Right kidney (tissue), 1 donor: Measurements from ENCODE around the gene THOC6.

Experiments used
- DNase-seq: peaks from one replicate; pipeline ENCODE4 v3.0.0-alpha.2; 2016

Gene THOC6

DNA sequence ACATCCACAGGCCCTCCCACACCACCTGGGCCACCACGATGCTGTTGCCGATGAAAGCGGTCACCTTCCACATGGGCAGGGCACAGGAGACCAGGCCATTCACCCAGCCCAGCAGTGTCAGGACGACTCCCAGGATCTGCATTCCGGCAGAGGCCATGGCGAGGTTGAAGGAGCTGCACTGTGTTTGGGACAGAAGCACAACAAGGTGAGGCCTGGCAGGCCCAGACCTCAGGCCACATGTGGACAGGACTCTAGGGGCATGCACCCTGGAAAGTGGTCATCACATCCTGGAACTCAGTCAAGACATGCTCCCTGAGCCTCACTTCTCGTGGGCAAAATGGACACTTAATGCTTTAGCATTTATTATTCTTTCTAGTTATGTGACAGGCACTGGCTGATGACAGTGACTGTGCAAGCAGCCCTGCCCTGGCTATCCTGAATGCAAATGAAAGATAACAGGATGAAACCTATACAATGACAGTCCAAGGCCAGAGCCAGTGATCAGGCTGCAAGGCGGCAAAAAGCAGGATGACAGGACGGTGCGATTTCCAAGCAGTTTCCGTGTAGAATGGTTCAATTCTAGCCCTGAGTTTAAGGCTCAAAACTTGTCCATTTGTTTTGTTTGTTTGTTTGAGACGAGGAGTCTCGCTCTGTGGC is 7.8 kb upstream of the THOC6 start:
- DNase-seq = no peak

DNA sequence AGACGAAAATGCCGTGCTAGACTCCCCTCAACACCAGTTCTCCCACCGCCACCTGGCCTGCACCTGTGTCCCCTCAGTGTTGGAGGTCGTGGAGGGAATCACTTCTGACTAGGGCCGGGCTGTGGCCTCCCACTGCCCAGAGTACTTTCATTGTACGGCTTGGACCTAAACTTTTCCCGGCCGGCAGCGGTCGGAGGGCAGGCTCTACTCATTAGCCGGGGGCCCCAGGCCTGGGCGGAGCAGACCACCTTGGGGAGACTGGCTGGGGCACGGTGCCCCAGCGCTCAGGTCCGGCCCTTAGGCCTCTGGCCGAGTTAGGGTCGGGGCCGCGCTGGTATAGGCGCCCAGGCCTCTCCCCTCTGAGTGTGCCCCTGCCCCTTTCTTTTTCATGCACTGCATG is 6.5 kb upstream of the THOC6 start:
- no peak for DNase-seq

DNA sequence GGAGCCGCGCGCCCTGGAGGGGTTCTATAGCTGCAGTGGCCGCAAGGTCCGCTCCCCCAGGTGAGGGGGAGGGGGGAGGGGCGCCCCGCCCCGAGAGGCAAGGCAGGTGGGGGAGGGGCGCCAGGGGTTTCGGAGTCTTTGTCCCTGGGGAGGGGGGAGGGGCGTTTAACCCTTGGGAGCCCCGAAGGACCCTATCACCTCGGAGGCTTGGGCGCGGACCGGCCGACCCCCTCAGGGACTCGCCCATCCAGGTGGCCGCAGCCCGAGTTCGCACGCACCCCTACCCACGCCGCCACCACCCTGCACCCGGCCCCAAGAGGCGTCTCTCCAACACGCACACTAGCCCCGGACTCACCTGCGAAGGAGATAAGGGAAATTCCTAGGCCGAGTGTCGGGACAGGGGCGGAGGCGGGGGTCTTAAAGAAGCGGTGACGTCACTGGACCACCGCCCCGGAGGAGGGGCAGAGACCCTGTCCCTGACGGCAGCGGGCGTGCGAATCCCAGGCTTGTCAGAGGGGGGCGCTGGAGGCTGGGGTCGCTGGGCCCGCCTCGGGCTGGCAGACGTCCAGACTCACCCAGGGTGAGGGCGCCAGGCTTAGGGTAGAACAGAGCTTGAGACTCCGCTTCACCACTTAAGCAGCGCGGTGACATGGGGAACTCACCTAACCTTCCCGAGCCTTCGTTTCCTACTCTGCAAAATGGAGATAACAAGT is 5.9 kb upstream of the THOC6 start, which contains the start of gene CLDN6:
Gene CLDN6, minus strand, starts transcription at position 390 of the 713 bp plus-strand sequence. CDS start 2,162 bp downstream, outside the sequence.
- DNase-seq = peak; percentile 64

DNA sequence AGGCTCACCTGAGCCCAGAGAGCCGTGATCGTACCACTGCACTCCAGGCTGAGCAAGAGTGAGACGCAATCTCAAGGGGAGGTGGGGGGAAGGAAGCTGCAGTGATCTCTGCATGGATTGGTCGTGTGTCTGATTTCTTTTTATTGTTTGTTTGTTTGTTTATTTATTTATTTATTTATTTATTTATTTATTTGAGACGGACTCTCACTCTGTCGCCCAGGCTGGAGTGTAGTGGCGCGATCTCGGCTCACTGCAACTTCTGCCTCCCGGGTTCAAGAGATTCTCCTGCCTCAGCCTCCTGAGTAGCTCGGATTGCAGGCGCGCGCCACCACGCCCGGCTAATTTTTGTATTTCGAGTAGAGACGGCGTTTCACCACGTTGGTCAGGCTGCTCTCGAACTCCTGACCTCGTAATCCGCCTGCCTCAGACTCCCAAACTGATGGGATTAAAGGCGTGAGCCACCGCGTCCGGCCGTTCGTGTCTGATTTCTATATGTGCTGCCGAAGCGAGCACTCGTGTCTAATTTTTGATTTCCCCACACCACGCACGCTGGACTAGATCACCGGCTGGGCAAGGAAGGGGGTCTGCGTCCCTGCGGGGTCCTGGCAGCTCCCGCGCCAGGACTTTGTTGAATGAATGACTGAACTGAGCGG is 4.1 kb upstream of the THOC6 start:
- no peak for DNase-seq

DNA sequence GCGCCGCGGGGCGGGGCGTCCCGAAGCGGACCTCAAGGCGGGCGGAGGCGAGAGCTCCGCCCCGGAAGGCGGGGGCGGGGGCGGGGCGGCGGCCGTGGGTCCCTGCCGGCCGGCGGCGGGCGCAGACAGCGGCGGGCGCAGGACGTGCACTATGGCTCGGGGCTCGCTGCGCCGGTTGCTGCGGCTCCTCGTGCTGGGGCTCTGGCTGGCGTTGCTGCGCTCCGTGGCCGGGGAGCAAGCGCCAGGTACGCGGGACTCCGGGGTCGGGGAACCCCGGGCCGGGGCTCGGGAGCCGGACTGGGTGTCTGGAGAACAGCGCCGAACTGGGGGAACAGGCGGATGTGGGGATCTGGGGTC is 3.6 kb upstream of the THOC6 start, which contains the start of gene TNFRSF12A:
Gene TNFRSF12A, plus strand, starts transcription at position 122 of the 357 bp plus-strand sequence. Its CDS starts 30 bp downstream, at position 152.
- peak; percentile 85 for DNase-seq

DNA sequence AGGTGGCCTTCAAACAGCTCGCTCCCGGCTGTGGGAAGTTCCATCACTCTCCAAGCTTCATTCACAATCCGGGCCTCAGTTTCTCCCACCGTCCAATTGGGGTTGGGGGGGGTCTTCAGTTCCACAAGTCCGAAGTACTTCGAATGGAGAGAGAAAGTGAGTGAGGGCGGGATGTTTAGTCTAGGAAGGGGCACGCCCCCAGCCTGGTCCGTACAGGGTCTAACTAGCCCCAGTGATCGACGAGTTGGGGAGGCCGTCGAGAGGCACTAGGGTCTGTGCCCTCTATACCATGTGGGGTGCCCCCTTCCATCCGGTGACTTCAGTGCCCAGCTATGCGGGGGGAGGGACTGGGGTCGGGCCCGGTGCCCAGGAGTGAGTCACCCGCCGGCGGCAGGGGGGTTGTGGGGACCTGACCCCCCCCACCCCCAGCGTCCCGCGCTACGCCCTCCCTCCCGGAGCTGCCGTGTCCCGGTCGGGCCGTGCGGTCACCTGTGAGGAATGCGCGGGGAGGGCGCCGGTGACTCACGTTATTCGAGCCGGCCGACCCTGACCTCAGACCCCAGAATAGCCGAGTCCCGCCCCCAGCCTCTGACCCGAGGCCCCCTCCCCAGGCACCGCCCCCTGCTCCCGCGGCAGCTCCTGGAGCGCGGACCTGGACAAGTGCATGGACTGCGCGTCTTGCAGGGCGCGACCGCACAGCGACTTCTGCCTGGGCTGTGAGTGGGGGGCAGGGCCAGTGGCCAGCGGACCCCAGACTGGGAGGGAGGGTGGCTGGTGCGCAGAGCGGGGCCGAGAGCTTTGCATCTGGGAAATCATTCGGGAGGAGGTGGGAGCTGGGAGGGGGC is 3.0 kb upstream of the THOC6 start:
- DNase-seq = peak; percentile 82

DNA sequence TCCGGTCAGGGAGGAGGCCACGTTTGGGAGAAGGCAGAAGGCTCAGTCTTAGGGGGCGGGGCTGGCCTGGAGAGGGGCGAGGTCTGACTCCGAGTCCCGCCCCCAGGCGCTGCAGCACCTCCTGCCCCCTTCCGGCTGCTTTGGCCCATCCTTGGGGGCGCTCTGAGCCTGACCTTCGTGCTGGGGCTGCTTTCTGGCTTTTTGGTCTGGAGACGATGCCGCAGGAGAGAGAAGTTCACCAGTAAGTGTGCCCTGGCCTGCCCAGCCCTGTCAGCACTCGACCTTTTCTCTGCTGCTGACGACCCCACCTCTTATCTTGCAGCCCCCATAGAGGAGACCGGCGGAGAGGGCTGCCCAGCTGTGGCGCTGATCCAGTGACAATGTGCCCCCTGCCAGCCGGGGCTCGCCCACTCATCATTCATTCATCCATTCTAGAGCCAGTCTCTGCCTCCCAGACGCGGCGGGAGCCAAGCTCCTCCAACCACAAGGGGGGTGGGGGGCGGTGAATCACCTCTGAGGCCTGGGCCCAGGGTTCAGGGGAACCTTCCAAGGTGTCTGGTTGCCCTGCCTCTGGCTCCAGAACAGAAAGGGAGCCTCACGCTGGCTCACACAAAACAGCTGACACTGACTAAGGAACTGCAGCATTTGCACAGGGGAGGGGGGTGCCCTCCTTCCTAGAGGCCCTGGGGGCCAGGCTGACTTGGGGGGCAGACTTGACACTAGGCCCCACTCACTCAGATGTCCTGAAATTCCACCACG is 2.2 kb upstream of the THOC6 start:
- no peak for DNase-seq

DNA sequence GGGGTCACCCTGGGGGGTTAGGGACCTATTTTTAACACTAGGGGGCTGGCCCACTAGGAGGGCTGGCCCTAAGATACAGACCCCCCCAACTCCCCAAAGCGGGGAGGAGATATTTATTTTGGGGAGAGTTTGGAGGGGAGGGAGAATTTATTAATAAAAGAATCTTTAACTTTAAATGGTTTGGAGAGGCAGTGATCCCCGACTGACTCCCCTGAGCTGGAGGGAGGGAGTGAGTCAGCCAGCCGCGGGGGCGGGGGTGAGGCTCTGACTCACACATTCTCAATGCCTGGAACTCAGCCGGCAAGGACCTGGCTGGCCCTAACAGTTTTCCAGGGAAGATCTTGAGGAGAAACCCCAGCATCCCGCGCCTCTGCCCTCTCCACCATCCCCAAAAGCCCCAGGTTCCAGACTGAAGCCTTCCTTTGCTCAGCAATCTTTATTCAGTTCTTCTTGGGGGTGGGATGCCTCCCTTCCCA is 1.6 kb upstream of the THOC6 start:
- DNase-seq = peak; percentile 56

DNA sequence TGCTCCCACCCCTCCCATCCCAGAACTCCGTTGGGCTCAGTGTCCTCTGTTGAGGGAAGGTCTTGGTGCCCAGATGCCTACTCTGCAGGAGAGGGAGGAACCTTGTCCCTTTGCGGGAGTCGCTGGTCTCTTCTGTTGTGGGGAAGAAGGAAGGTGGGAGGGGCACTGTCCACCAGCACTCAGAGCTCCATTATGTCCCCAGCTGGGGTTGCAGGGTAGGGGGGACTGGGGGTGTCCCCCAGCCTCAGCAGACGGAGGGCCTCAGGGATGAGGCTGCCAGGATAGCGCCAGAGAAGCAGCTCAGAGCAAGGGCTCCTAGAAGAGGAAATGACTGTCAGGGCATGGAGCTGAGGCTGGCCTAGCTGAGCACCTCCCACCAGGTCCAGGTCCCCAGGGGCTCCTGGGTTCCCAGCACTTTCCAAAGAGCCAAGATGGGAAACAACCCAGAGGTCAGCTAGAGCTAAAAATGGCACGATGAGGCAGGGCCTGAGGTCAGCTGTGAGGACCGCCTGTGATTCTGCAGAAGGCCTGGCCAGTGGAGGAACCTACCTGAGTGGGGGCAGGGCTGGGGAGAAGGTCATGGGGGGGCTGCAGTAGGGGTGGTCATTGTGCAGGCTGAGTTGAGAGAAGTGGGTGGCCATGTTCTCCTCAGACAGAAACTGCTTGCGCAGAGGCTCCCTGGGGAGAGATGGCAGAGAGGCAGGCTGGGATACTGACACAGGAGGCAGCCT is 986 bp upstream of the THOC6 start:
- peak; percentile 53 for DNase-seq

DNA sequence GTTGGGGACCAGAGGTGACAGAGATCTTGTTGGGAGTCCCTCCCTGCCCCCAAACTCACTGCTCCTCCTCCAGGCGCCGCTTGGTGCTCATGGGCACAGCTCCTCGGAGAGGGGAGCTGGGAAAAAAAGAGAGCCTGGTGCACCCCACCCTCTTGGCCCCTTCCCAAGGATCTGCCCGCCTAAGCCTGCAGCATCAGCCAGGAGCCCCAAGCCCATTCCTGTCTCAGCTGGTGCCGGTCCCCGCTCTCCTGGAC is 493 bp upstream of the THOC6 start:
- no peak for DNase-seq

DNA sequence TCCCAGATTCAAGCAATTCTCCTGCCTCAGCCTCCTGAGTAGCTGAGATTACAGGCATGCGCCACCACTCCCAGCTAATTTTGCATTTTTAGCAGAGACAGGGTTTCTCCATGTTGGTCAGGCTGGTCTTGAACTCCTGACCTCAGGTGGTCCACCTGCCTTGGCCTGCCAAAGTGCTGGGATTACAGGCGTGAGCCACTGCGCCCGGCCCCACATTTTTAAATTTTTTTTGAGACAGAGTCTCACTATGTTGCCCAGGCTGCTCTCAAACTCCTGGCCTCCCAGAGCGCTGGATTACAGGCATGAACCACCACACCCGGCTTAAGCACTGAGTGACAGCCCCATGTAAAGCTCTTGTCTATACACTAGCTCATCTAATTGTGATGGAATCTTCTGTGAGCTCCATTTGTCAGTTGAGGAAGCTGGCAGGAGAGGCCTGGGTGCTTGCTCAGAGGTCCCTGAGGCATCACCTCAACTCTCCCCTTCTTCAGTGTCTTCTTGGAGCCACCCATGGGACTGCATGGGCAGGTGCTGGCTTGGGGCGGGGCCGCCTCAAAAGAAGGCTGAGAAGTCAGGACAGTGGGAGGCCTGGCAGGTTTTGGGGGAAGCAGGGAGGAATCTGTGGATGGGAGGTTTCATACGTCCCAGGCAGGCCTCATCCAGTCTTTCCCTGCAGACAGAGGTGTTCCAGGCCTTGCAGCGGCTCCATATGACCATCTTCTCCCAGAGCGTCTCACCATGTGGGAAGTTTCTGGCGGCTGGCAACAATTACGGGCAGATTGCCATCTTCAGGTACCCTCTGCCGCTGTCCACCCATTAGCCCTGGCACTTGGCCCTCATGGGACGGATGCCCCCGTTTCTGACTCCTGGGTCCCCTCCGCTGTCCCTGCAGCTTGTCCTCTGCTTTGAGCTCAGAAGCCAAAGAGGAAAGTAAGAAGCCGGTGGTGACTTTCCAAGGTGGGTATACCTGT is 1.5 kb downstream of the THOC6 start:
- no peak for DNase-seq

DNA sequence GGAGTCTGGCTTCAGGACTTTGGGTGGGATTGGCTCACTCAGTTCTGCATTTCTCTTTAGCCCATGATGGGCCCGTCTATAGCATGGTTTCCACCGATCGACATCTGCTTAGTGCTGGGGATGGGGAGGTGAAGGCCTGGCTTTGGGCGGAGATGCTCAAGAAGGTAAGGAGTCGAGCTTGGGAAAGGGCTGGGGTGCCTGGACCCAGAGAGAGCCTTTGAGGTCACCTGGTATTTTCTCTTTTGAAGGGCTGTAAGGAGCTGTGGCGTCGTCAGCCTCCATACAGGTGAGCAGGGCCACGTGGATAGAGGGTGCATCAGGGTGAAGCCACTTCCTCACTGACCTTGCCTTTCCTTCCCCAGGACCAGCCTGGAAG is 2.2 kb downstream of the THOC6 start:
- no peak for DNase-seq

DNA sequence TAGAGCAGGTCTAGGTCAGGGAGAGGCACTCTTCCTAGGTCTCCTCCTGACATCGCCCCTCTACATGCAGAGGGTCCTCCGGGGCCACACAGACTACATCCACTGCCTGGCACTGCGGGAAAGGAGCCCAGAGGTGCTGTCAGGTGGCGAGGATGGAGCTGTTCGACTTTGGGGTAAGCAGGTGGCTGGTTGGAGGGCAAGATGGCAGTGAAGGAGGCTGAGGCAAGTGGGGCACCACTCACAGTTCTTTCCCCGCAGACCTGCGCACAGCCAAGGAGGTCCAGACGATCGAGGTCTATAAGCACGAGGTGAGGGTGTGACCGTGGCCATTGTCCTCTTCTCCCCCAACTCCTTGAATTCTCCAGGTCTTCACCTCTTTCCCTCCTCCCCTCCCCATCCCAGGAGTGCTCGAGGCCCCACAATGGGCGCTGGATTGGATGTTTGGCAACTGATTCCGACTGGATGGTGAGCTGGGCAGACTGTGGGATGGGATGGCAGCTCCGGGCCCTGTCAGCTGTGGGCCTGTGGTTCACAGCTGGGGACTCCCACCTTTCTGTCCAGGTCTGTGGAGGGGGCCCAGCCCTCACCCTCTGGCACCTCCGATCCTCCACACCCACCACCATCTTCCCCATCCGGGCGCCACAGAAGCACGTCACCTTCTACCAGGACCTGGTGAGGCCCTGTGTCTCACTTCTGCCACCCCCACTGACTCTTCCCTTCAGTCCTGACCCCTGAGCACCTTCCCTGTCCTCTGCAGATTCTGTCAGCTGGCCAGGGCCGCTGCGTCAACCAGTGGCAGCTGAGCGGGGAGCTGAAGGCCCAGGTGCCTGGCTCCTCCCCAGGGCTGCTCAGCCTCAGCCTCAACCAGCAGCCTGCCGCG is 3.0 kb downstream of the THOC6 start:
- no peak for DNase-seq

DNA sequence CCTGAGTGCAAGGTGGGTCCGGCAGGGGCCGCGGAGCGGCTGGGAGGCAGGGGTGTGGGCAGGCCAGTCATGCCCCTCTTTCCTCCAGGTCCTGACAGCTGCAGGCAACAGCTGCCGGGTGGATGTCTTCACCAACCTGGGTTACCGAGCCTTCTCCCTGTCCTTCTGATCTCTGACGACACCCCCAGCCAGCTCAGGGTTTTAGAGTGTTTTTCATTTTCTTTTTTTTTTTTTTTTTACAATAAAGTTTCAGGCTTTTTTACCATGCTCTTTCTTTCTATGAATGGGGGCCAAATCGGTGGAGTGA is 3.6 kb downstream of the THOC6 start:
- no peak for DNase-seq

DNA sequence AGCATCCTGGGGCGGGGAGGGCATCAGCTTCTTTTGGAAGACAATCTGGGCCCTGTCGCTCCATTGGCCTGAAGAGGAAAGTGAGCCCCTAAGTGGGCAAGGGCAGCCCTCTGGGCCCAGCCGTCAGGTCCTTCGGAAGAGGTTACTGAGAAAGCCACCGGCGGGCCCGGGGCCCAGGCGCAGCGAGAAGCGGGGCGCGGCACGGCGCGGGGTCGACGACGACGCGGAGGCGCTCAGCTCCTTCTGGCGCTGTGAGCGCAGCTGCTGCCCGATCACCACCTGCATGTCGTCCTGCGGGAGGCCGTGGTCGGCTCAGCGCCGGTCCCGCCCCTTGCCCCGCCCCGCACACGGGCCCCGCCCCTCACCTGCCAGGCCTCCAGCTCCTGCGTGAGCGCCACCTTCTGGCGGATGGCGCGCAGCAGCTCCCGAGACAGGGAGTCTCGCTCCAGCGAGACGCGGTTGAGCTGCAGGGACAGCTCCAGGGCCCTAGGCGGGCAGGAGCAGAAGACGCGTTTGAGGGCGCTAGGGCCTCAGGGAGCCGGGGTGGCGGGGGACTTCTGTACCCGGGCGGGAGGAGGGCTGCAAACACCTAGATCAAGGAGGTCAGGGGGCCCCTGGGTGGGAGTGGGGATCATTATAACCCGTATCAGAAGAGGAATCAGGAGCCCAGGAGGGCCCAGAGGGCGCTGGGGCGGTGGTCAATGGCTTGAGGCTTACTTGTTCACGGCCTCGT is 4.3 kb downstream of the THOC6 start:
- peak; percentile 81 for DNase-seq

DNA sequence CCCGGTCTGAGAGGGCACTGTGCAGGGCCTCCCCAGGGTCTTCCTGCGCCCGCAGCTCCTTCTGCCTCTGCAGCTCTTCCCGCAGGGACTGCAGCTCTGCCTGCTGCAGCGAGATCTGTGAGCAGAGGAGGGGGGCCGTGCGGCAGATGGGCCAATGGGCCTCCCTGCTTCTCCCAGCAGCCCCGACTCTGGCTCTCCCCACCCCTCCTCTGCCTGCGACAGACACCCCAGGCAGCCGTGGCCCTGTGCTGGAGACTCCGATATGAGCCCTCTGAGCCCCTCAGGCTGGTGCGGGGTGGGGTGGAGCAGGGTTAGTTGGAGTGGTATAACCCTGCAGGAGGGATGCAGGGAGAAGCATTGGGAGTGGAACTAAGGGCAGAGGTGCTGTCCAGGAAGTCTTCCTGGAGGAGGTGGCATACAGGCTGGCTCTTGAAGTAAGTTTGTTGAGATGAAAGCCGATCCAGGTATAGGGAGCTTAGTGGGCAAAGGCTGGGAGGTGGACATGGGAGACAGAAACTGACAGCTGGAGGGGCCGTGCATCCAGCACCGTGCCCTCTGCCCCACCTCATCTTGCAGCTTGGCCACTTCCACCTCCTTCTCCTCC is 5.0 kb downstream of the THOC6 start:
- no peak for DNase-seq

DNA sequence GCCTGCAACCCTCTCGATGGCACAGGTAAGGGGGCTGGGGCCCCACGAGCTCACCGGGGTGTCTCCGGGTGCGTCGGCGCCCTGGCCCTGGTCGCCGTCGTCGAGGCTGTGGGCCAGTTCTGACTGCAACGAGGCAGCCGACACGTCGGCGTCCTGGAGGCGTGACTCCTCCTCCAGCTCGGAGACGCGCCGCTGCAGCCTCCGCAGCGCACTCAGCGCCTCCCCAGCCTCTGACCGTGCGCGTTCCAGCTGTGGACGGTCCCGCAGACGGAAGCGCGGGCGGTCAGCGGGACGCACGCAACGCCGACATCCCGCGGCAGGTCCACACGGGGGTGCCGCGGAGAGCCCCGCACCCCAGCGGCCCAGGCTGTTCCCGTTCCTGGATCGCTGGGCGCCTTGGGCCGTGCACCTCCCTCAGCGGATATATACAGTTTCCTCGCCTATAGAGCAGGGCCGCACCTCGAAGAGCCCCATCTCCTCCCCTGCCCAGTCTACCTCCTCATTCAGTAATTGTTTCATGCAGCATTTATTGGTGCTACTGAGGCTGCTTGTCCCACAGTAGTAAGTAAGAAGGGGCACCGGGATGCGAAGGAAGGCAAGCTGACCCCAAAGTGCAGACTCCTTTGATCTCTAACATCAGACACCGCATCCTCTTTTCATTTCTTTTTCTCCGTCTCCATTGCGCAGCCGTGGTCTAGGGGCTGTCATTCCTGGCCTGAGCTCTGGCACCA is 5.8 kb downstream of the THOC6 start:
- peak; percentile 67 for DNase-seq
